C4-2B (cell line): ENCODE results near the gene KRT25.

Experiments used
- H3K27ac ChIP-seq: fragments of 450-650 bp; 2 replicates; pipeline ENCODE4 v1.5.1; 2017
- CTCF ChIP-seq: fragments of 450-650 bp; conservative IDR thresholded peaks from 2 replicates; pipeline ENCODE4 v1.5.1; 2017; ENCODE audit warnings: mild to moderate bottlenecking
- ZFX ChIP-seq: fragments of 450-650 bp; IDR thresholded peaks from 2 replicates; pipeline ENCODE4 v1.6.1; 2017

Gene KRT25

GRCh38 chr17:40794466-40794865 is 39.3 kb upstream of the KRT25 start:
- TF ChIP-seq ZFX (no peak), CTCF (no peak)
- H3K27ac ChIP-seq, result no peak overlapping the region

GRCh38 chr17:40793832-40794231 is 38.7 kb upstream of the KRT25 start:
- no peak overlapping the region for H3K27ac ChIP-seq
- TF ChIP-seq CTCF (no peak), ZFX (no peak)

- no peak for TF ChIP-seq ZFX
- peak; percentile 89 for TF ChIP-seq CTCF
- no peak overlapping the region for H3K27ac ChIP-seq
Measured at GRCh38 chr17:40791787-40792436, 36.8 kb upstream of the KRT25 start.

GRCh38 chr17:40791111-40791510 is 36.0 kb upstream of the KRT25 start:
- no peak for TF ChIP-seq ZFX
- TF ChIP-seq CTCF, result no peak
- H3K27ac ChIP-seq, result no peak overlapping the region

- TF ChIP-seq ZFX (no peak), CTCF (no peak)
- H3K27ac ChIP-seq, result no peak within 1 kb of the TSS
Measured at GRCh38 chr17:40782450-40782849, 27.3 kb upstream of the KRT25 start, which contains the start of gene KRT27. KRT27 (minus strand) TSS chr17:40782550; CDS start chr17:40782493, 57 bp downstream.

GRCh38 chr17:40779181-40779909 is 24.2 kb upstream of the KRT25 start:
- no peak overlapping the region for H3K27ac ChIP-seq
- no peak for TF ChIP-seq ZFX
- TF ChIP-seq CTCF, result no peak

GRCh38 chr17:40778461-40778860 is 23.3 kb upstream of the KRT25 start:
- no peak overlapping the region for H3K27ac ChIP-seq
- TF ChIP-seq CTCF, result no peak
- TF ChIP-seq ZFX, result no peak
